ENCODE results near the gene MAPRE2.
A peak's percentile ranks its signal among the peaks of the same experiment; 100 is the strongest.

MAPRE2 gene

DNA sequence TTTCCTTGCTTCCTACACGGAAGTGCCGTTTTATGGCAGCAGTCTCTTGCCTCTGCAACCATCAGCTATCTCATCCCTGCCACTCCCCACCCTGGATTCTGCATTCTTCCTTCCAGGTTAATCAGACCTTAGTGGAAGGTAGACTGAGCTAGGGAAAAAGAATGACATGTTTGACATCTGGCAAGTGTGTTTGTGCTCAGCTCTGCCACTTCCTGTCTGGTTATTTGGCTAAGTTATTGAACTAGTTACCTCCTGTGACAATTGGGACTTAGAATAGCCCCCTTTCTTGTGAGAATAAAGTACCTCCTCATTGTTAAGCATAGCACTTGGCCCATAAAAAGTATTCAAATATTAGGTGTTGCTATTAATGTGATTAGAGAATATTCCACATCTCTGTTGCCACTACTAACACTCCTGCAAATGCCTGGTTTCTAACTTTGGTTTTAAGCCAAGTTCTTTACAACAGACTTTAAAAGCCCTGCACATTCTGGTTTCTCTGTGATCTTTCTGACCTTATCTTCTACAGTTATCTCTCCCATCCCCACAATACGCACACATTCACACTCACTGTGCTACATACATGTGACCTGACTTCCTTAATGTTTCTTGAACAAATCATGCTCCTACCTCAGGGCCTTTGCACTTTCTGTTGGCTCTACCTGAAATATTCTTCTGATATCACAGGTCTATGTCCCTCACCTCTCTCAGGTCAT lies 10.8 kb upstream of the MAPRE2 start:
- H3K27me3 ChIP-seq (replicated peaks in 2 of 5; ENCODE audit: control insufficient read depth in 4 of 5, insufficient read depth in 5 of 5, low read length in 4 of 5) = no peaks in the 10 kb centered on the region
- H3K36me3 ChIP-seq (ENCODE audit: control insufficient read depth in 4 of 4, insufficient read depth in 4 of 4, low read length in 3 of 4) = no peaks in the 10 kb centered on the region
- POLR2A ChIA-PET = interaction anchor here (2.8 kb wide), 1 partner anchor 10 kb away, joined by 16 read pairs; the partner anchor contains the start of gene MAPRE2
- peak overlapping the region in 1 of 2 experiments; percentile 69 for H3K27ac ChIP-seq (ENCODE audit: insufficient read depth in 1 of 2, low read depth in 1 of 2, low read length in 2 of 2, poor library complexity in 1 of 2, severe bottlenecking in 2 of 2)
- WGBS (ENCODE audit: insufficient coverage) = 14% methylated on average over 1 of the region's 3 CpGs
- peaks cover 12 to 32% (median 15%) of the 10 kb centered on the region in 4 experiments for H3K4me1 ChIP-seq (ENCODE audit: control extremely low read depth in 1 of 4, control insufficient read depth in 4 of 4, insufficient read depth in 4 of 4, low read length in 3 of 4)
- peak overlapping the region in 6 of 7 experiments; percentile 7 to 72 (median 50) for H3K4me3 ChIP-seq (ENCODE audit: control insufficient read depth in 1 of 7, extremely low read depth in 1 of 7, insufficient read depth in 4 of 7, low read depth in 2 of 7, low read length in 6 of 7)
- DNase-seq = peak in 2 of 3 donors; percentile 31 to 57
- no peaks in the 10 kb centered on the region for H3K9me3 ChIP-seq (ENCODE audit: control extremely low read depth in 1 of 5, control insufficient read depth in 4 of 5, insufficient read depth in 2 of 5, low read depth in 1 of 5, low read length in 4 of 5)
- CTCF ChIA-PET = interaction anchor here (0.8 to 10.2 kb wide), 17 partner anchors 9 to 165 kb away, joined by 3 to 138 read pairs (median 6); partner anchors contain the start of gene MAPRE2

DNA sequence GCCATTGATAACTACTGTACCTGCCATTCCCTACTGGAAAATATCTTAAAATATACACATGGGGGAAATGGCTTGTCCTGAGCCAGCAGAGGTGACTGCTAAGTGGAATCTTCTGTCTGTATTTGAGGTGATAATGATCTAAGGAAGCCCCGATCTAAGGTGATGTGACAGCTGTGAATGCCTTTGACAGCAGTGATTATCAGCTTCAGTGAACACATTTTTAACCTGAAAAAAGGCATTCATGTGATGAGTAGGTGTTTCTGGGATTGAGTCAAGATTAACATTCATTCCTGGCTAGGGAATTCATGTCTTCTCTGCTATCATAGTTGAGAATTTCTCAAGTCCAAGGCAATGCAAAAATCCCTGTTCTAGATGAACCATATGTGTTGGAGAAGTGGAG lies 9.1 kb upstream of the MAPRE2 start:
- ChIA-PET CTCF (interaction anchor here (0.8 to 10.2 kb wide), 3 partner anchors 7 to 13 kb away, joined by 3 to 127 read pairs (median 4); partner anchors contain the start of gene MAPRE2), POLR2A (interaction anchor here (0.7 kb wide), 1 partner anchor 13 kb away, joined by 3 read pairs; no protein-coding TSS in a partner anchor)
- Histone ChIP-seq H3K4me1 (ENCODE audit: control extremely low read depth in 1 of 4, control insufficient read depth in 4 of 4, insufficient read depth in 4 of 4, low read length in 3 of 4) (peaks cover 12 to 29% (median 18%) of the 10 kb centered on the region in 4 experiments), H3K4me3 (ENCODE audit: control insufficient read depth in 1 of 7, extremely low read depth in 1 of 7, insufficient read depth in 4 of 7, low read depth in 2 of 7, low read length in 6 of 7) (no peak overlapping the region), H3K27me3 (replicated peaks in 2 of 5; ENCODE audit: control insufficient read depth in 4 of 5, insufficient read depth in 5 of 5, low read length in 4 of 5) (no peaks in the 10 kb centered on the region), H3K36me3 (ENCODE audit: control insufficient read depth in 4 of 4, insufficient read depth in 4 of 4, low read length in 3 of 4) (no peaks in the 10 kb centered on the region), H3K27ac (ENCODE audit: insufficient read depth in 1 of 2, low read depth in 1 of 2, low read length in 2 of 2, poor library complexity in 1 of 2, severe bottlenecking in 2 of 2) (no peak overlapping the region), H3K9me3 (ENCODE audit: control extremely low read depth in 1 of 5, control insufficient read depth in 4 of 5, insufficient read depth in 2 of 5, low read depth in 1 of 5, low read length in 4 of 5) (no peaks in the 10 kb centered on the region)
- no peak for DNase-seq
- 80% methylated on average over 1 of the region's 1 CpG for WGBS (ENCODE audit: insufficient coverage)

GRCh38 chr18:35038029-35038428 lies 3.2 kb upstream of the MAPRE2 start:
- WGBS (ENCODE audit: insufficient coverage) = no CpG with 5 or more reads among the region's 1 CpG
- peaks cover 0 to 3% (median 0%) of the 10 kb centered on the region in 5 experiments for H3K9me3 ChIP-seq (ENCODE audit: control extremely low read depth in 1 of 5, control insufficient read depth in 4 of 5, insufficient read depth in 2 of 5, low read depth in 1 of 5, low read length in 4 of 5)
- ChIA-PET CTCF (interaction anchor here (0.6 to 7.6 kb wide), 5 partner anchors 9 to 107 kb away, joined by 3 to 127 read pairs (median 4); no protein-coding TSS in a partner anchor), POLR2A (no interaction called here)
- DNase-seq = no peak
- peaks cover 30 to 55% (median 47%) of the 10 kb centered on the region in 4 experiments for H3K4me1 ChIP-seq (ENCODE audit: control extremely low read depth in 1 of 4, control insufficient read depth in 4 of 4, insufficient read depth in 4 of 4, low read length in 3 of 4)
- no peak overlapping the region for H3K27ac ChIP-seq (ENCODE audit: insufficient read depth in 1 of 2, low read depth in 1 of 2, low read length in 2 of 2, poor library complexity in 1 of 2, severe bottlenecking in 2 of 2)
- H3K27me3 ChIP-seq (replicated peaks in 2 of 5; ENCODE audit: control insufficient read depth in 4 of 5, insufficient read depth in 5 of 5, low read length in 4 of 5) = no peaks in the 10 kb centered on the region
- no peaks in the 10 kb centered on the region for H3K36me3 ChIP-seq (ENCODE audit: control insufficient read depth in 4 of 4, insufficient read depth in 4 of 4, low read length in 3 of 4)
- no peak overlapping the region for H3K4me3 ChIP-seq (ENCODE audit: control insufficient read depth in 1 of 7, extremely low read depth in 1 of 7, insufficient read depth in 4 of 7, low read depth in 2 of 7, low read length in 6 of 7)

- Histone ChIP-seq H3K27me3 (replicated peaks in 2 of 5; ENCODE audit: control insufficient read depth in 4 of 5, insufficient read depth in 5 of 5, low read length in 4 of 5) (no peaks in the 10 kb centered on the region), H3K9me3 (ENCODE audit: control extremely low read depth in 1 of 5, control insufficient read depth in 4 of 5, insufficient read depth in 2 of 5, low read depth in 1 of 5, low read length in 4 of 5) (peaks cover 0 to 3% (median 0%) of the 10 kb centered on the region in 5 experiments), H3K4me3 (ENCODE audit: control insufficient read depth in 1 of 7, extremely low read depth in 1 of 7, insufficient read depth in 4 of 7, low read depth in 2 of 7, low read length in 6 of 7) (peak overlapping the region in 2 of 7 experiments; percentile 12 to 36), H3K27ac (ENCODE audit: insufficient read depth in 1 of 2, low read depth in 1 of 2, low read length in 2 of 2, poor library complexity in 1 of 2, severe bottlenecking in 2 of 2) (peak overlapping the region; percentile 20 to 97), H3K4me1 (ENCODE audit: control extremely low read depth in 1 of 4, control insufficient read depth in 4 of 4, insufficient read depth in 4 of 4, low read length in 3 of 4) (peaks cover 37 to 65% (median 54%) of the 10 kb centered on the region in 4 experiments), H3K36me3 (ENCODE audit: control insufficient read depth in 4 of 4, insufficient read depth in 4 of 4, low read length in 3 of 4) (no peaks in the 10 kb centered on the region)
- 20% methylated on average over 2 of the region's 2 CpGs for WGBS (ENCODE audit: insufficient coverage)
- POLR2A ChIA-PET = interaction anchor here (0.5 to 2.4 kb wide), 3 partner anchors 9 to 104 kb away, joined by 3 to 16 read pairs (median 3); no protein-coding TSS in a partner anchor
- CTCF ChIA-PET = interaction anchor here (1.0 to 7.6 kb wide), 3 partner anchors 11 to 105 kb away, joined by 3 to 127 read pairs (median 4); no protein-coding TSS in a partner anchor
- peak; percentile 58 to 85 (median 80) for DNase-seq
Observed at GRCh38 chr18:35038881-35039491, 2.2 kb upstream of the MAPRE2 start.

DNA sequence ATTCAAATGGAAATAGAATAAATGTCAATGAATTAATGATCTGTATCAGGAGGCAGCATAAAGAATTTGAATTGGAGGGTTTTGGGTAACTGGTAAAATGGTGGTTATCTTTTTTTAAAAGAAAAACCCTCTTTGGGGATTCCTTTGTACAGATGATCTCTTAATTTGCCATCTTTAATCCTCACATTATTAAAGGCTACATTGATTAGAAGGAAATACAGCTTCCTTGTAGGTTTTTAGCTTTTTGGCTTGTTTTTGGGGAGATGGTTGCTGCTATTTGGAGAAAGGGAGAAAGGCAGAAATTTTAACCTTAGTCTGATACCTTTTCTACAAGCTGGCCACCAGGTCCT lies 600 bp upstream of the MAPRE2 start:
- peak overlapping the region; percentile 67 to 97 for H3K27ac ChIP-seq (ENCODE audit: insufficient read depth in 1 of 2, low read depth in 1 of 2, low read length in 2 of 2, poor library complexity in 1 of 2, severe bottlenecking in 2 of 2)
- H3K36me3 ChIP-seq (ENCODE audit: control insufficient read depth in 4 of 4, insufficient read depth in 4 of 4, low read length in 3 of 4) = no peaks in the 10 kb centered on the region
- peaks cover 49 to 79% (median 69%) of the 10 kb centered on the region in 4 experiments for H3K4me1 ChIP-seq (ENCODE audit: control extremely low read depth in 1 of 4, control insufficient read depth in 4 of 4, insufficient read depth in 4 of 4, low read length in 3 of 4)
- POLR2A ChIA-PET = interaction anchor here (0.6 to 2.4 kb wide), 6 partner anchors 9 to 200 kb away, joined by 3 to 16 read pairs (median 4); partner anchors contain the start of gene ZNF397
- H3K9me3 ChIP-seq (ENCODE audit: control extremely low read depth in 1 of 5, control insufficient read depth in 4 of 5, insufficient read depth in 2 of 5, low read depth in 1 of 5, low read length in 4 of 5) = peaks cover 0 to 3% (median 0%) of the 10 kb centered on the region in 5 experiments
- no peak for DNase-seq
- CTCF ChIA-PET = interaction anchor here (0.7 to 7.6 kb wide), 11 partner anchors 10 to 193 kb away, joined by 3 to 127 read pairs (median 4); no protein-coding TSS in a partner anchor
- H3K27me3 ChIP-seq (replicated peaks in 2 of 5; ENCODE audit: control insufficient read depth in 4 of 5, insufficient read depth in 5 of 5, low read length in 4 of 5) = no peaks in the 10 kb centered on the region
- peak overlapping the region in 5 of 7 experiments; percentile 19 to 95 (median 55) for H3K4me3 ChIP-seq (ENCODE audit: control insufficient read depth in 1 of 7, extremely low read depth in 1 of 7, insufficient read depth in 4 of 7, low read depth in 2 of 7, low read length in 6 of 7)

- peak in 2 of 3 donors; percentile 56 to 61 for DNase-seq
- H3K4me3 ChIP-seq (ENCODE audit: control insufficient read depth in 1 of 7, extremely low read depth in 1 of 7, insufficient read depth in 4 of 7, low read depth in 2 of 7, low read length in 6 of 7) = peak overlapping the region; percentile 65 to 99 (median 98)
- WGBS (ENCODE audit: insufficient coverage) = 0% methylated on average over 6 of the region's 11 CpGs
- no peaks in the 10 kb centered on the region for H3K36me3 ChIP-seq (ENCODE audit: control insufficient read depth in 4 of 4, insufficient read depth in 4 of 4, low read length in 3 of 4)
- H3K27me3 ChIP-seq (replicated peaks in 2 of 5; ENCODE audit: control insufficient read depth in 4 of 5, insufficient read depth in 5 of 5, low read length in 4 of 5) = no peaks in the 10 kb centered on the region
- H3K4me1 ChIP-seq (ENCODE audit: control extremely low read depth in 1 of 4, control insufficient read depth in 4 of 4, insufficient read depth in 4 of 4, low read length in 3 of 4) = peaks cover 62 to 89% (median 81%) of the 10 kb centered on the region in 4 experiments
- H3K9me3 ChIP-seq (ENCODE audit: control extremely low read depth in 1 of 5, control insufficient read depth in 4 of 5, insufficient read depth in 2 of 5, low read depth in 1 of 5, low read length in 4 of 5) = peaks cover 0 to 3% (median 0%) of the 10 kb centered on the region in 5 experiments
- POLR2A ChIA-PET = interaction anchor here (0.7 to 2.0 kb wide), 3 partner anchors 8 to 15 kb away, joined by 4 to 10 read pairs (median 4); no protein-coding TSS in a partner anchor
- CTCF ChIA-PET = interaction anchor here (1.0 to 7.6 kb wide), 5 partner anchors 9 to 104 kb away, joined by 3 to 127 read pairs (median 7); no protein-coding TSS in a partner anchor
- H3K27ac ChIP-seq (ENCODE audit: insufficient read depth in 1 of 2, low read depth in 1 of 2, low read length in 2 of 2, poor library complexity in 1 of 2, severe bottlenecking in 2 of 2) = peak overlapping the region; percentile 91 to 97
Observed at GRCh38 chr18:35041815-35042387, 688 bp downstream of the MAPRE2 start.

Measured in common myeloid progenitor, CD34-positive (primary cell).